Measurements from ENCODE around the gene TANK.
"Not testable (repeated sequence)": the region's sequence is repeated elsewhere in the genome, so short reads cannot be mapped to it uniquely, and the experiment has no call there.

Gene TANK

DNA sequence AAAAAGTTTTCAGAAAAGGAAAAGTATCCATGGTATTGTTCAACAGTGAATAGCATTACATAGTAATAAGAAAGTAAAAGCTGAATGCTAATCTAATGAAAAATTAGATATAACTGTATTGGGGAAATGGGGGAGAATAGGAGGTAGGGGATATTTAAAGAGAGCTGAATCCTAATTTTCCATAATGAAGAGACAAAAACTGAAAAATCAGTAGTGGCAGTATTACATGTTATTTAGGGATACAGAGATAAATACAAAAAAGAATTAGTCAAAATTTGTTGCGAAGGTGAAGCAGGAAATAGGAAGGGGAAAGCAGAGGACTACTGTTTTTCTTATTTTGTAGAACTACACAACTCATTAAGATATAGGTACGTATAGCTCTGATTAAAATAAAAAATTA, 9.1 kb downstream of the TANK start:
- no peak for DNase-seq (ENCODE audit: low read depth in 3 of 3)

GRCh38 chr2:161170377-161170776, 10.1 kb downstream of the TANK start:
- no peak for DNase-seq (ENCODE audit: low read depth in 3 of 3)

- DNase-seq (ENCODE audit: low read depth in 3 of 3): no peak
Measured at GRCh38 chr2:161170958-161171932, 11.0 kb downstream of the TANK start.

GRCh38 chr2:161172901-161173540, 12.8 kb downstream of the TANK start:
- DNase-seq (ENCODE audit: low read depth in 3 of 3): no peak

DNA sequence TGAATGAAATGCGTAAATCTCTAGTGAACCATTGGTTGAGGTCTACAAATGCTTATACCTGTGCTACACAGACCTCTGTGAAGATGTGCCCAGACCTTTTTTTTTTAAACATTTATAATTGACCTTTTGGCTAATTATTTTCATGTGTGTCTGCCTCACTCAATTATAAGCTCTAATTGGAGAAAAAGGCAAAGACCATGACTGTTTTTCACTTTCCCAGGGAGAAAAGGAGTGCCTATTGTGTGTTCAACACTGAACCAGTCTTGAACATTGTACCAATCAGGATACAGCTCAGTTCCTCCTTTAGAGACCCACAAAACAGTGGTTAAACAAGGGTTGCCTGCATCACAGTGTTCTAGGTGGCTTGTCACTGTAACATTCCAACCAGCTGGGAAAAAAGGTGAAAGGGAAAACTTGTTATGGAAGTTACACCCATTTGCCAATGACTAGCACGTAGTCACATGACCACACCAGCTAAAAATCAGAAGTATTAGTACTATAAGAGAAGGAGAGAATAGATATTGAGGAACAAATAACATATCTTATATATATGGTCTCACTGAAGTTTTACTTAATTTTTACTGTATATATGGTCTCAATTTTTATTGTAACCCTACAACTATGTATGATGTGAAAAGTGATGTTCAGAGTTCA, 13.4 kb downstream of the TANK start:
- DNase-seq (ENCODE audit: low read depth in 3 of 3): no peak

- no peak for DNase-seq (ENCODE audit: low read depth in 3 of 3)
Measured at GRCh38 chr2:161177969-161178368, 17.7 kb downstream of the TANK start.

- no peak for DNase-seq (ENCODE audit: low read depth in 3 of 3)
Measured at GRCh38 chr2:161178756-161179155, 18.5 kb downstream of the TANK start.

- DNase-seq (ENCODE audit: low read depth in 3 of 3): no peak
Measured at GRCh38 chr2:161190050-161190449, 29.8 kb downstream of the TANK start.

DNA sequence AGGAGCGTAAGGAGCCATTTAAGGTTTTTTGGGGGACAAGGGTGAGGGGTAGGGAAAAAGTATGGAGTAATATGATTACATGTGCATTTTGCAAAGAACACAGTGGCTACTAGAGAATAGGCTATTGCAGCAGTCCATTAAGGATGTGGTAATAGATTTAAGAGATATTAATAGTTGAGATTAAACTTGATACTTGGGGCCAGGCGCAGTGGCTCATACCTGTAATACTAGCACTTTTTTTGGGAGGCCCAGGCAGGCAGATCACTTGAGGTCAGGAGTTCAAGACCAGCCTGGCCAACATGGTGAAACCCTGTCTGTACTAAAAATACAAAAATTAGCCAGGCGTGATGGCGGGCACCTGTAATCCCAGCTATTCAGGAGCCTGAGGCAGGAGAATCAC, 35.4 kb downstream of the TANK start:
- DNase-seq (ENCODE audit: low read depth in 3 of 3): not testable (repeated sequence)

GRCh38 chr2:161199912-161200701, 39.9 kb downstream of the TANK start:
- no peak for DNase-seq (ENCODE audit: low read depth in 3 of 3)

- DNase-seq (ENCODE audit: low read depth in 3 of 3): no peak
Measured at GRCh38 chr2:161204846-161205245, 44.6 kb downstream of the TANK start.

DNA sequence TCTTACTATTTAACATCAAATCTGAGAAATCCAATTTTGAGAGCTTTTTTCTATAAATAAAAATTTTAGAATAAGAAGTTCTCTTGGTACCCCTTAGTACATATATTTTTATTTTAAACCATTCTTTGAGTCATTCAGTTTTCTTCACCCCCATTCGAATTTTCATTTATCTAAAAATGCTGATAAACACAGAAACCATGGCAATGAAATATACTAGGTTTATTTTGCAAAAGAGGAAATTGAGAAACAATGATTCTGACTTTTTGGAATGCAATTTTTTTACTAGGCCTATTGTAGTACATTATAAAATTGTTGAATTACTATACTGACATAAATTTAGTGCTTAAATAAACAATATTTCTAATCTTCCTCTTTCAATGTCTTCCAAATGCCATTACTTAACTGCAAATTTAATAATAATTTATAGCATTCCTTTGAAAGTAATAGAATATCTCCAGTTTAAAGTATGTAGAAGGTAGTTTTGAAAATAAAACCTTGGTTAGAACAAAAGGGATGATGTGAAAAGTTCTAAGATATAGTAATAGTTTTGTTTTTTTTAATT, 46.3 kb downstream of the TANK start:
- DNase-seq (ENCODE audit: low read depth in 3 of 3): no peak

DNA sequence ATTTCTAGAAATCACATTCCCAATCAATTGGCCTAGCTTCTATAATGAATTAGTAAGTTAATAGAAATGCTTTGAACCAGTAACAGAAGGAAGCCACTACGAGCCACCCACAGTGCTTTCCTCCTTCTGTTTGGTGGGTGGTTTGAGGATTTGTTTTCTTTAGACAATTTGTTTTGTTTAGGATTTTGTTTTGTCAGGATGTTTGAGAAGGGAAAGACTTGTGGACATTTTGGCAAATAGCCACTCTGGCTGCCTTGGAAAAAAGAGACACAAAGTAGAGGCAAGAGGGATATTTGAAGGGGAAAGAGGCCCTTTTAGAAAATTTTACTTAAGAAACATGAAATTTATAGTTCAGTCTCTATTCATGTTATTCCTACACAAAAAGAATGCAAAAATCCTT, 47.7 kb downstream of the TANK start:
- no peak for DNase-seq (ENCODE audit: low read depth in 3 of 3)

DNA sequence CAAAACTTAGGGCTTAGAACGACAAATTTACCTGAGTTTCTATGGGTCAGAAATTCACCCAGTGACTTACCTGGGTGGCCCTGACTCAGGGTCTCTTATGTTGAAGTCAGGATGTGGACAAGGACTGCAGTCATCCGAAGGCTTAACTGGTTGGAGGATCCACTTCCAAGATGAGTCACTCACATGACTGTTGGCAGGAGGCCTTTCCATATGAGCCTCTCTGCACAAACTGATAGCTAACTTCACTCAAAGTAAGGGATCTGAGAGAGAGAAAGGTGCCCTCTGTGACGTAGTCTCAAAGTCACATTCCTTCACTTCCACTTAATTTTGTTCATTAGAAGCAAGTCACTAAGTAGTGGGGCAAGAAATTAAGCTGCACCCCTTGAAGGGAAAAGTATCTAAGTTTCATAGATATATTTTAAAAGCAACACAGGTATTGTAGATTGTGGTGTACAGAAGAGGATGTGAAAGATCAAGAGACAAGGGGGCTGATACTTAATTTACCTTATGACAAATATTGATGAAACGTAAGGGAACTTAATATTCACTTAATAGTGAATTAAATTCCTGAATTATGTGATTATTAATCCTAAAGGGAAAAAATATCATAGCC, 48.4 kb downstream of the TANK start:
- DNase-seq (ENCODE audit: low read depth in 3 of 3): no peak

GRCh38 chr2:161209902-161210301, 49.7 kb downstream of the TANK start:
- no peak for DNase-seq (ENCODE audit: low read depth in 3 of 3)

GRCh38 chr2:161217597-161218185, 57.5 kb downstream of the TANK start:
- DNase-seq (ENCODE audit: low read depth in 3 of 3): no peak

DNA sequence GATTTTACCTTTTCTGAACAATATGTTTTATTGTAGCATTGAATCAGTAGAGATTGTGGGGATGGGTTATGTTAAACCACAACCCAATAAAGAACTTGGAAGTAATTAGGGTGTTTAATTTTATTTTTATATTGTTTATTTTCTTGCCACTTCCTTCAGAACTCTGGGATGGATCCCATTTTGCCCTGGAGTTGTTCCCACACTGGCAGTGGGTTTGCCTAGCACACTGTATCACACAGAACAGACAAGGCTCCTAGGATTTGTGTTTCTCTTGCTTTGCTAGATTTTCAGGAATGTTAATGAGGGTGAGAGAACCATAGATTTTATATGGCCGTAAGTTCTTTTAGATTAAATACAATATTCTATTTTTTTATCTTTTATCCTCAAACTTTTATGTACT, 59.0 kb downstream of the TANK start:
- no peak for DNase-seq (ENCODE audit: low read depth in 3 of 3)

GRCh38 chr2:161223139-161223732, 63.0 kb downstream of the TANK start:
- DNase-seq (ENCODE audit: low read depth in 3 of 3): no peak

DNA sequence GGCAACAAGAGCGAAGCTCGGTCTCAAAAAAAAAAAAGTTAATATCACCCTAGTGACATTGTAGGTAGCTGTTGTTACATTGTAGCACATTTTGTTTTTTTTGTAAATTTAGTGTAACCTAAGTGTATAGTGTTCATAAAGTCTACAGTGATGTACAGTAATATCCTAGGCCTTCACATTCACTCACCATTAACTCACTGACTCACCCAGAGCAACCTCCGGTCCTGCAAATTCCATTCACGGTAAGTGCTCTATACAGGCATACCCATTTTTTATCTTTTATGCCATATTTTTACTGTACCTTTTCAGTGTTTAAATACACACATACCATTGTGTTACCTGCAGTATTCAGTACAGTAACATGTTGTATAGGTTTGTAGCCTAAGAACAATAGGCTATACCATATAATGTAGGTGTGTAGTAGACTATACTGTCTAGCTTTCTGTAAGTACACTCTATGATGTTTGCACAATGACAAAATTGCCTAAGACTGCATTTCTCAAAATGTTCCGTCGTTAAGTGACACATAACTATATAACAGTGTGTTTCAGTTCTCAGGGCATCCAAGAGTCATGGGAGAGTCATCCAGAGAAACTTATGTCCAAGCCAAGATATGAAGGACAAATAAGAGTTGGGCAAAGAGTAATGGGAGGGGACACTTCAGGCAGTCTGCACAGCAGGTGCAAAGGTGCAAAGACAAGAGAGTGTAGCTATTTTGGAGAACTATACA, 68.4 kb downstream of the TANK start:
- no peak for DNase-seq (ENCODE audit: low read depth in 3 of 3)

GRCh38 chr2:161230959-161231358, 70.7 kb downstream of the TANK start:
- no peak for DNase-seq (ENCODE audit: low read depth in 3 of 3)
